CD14-positive monocyte (primary cell): ENCODE measurements around the gene ZNF880. TPM values are rescaled to one million over a fixed set of nuclear protein-coding genes. Genes with fewer than 3 reads are reported as not detected.
A peak's percentile ranks its signal among the peaks of the same experiment; 100 is the strongest.

Experiments
- DNase-seq, 3 donors: peaks; one replicate each; pipeline ENCODE4 v3.0.0-alpha.2; 2011 to 2022
- H2AFZ ChIP-seq: 2 replicates; pipeline ENCODE4 v1.6.0; 2012; ENCODE audit warnings: mild to moderate bottlenecking, low read depth, low read length, inconsistent platforms; ENCODE audit not compliant: insufficient read depth, poor library complexity, severe bottlenecking
- H3K27ac ChIP-seq, 2 donors: 1 replicate in 1 of 2; 2 replicates in 1 of 2; pipeline ENCODE4 v1.5.1; 2012 to 2013; ENCODE audit warnings: low read length in 2 of 2, control low read depth in 1 of 2, inconsistent platforms in 1 of 2, low read depth in 1 of 2, mild to moderate bottlenecking in 1 of 2
- H3K27me3 ChIP-seq, 2 donors: one replicate each; pipeline versions ENCODE4 v1.6.0 to v1.6.1; 2011 to 2013; ENCODE audit warnings: low read length in 2 of 2; ENCODE audit not compliant: control insufficient read depth in 2 of 2, insufficient read depth in 2 of 2
- H3K36me3 ChIP-seq, 2 donors: replicated peaks in 1 of 2; 1 replicate in 1 of 2; 2 replicates in 1 of 2; pipeline versions ENCODE4 v1.5.1 to v1.6.1; 2012 to 2013; ENCODE audit warnings: low read length in 2 of 2, control low read depth in 1 of 2, inconsistent platforms in 1 of 2, mild to moderate bottlenecking in 1 of 2; ENCODE audit not compliant: insufficient read depth in 2 of 2, control insufficient read depth in 1 of 2
- H3K4me1 ChIP-seq, 2 donors: 1 replicate in 1 of 2; 2 replicates in 1 of 2; pipeline versions ENCODE4 v1.5.1 to v1.6.1; 2012 to 2013; ENCODE audit warnings: low read length in 2 of 2, control low read depth in 1 of 2, inconsistent platforms in 1 of 2, mild to moderate bottlenecking in 1 of 2, moderate library complexity in 1 of 2; ENCODE audit not compliant: insufficient read depth in 2 of 2, control insufficient read depth in 1 of 2
- H3K4me2 ChIP-seq: replicated peaks from 2 replicates; pipeline ENCODE3; 2012; ENCODE audit warnings: low read length, moderate library complexity, mild to moderate bottlenecking; ENCODE audit not compliant: poor library complexity, severe bottlenecking; ENCODE audit errors: extremely low read depth
- H3K4me3 ChIP-seq, 3 experiments: fragments of 200-600 bp in 1 of 3; sonication (generic) in 1 of 3; replicated peaks in 1 of 3; 1 replicate in 2 of 3; 2 replicates in 1 of 3; pipeline ENCODE4 v1.5.1; 2011 to 2013; ENCODE audit warnings: low read length in 3 of 3, mild to moderate bottlenecking in 3 of 3, control low read depth in 2 of 3, low read depth in 2 of 3, inconsistent platforms in 1 of 3, moderate library complexity in 1 of 3
- H3K79me2 ChIP-seq: 2 replicates; pipeline ENCODE4 v1.6.0; 2012; ENCODE audit warnings: mild to moderate bottlenecking, control low read depth, inconsistent platforms, low read length, moderate library complexity; ENCODE audit not compliant: insufficient read depth
- H3K9ac ChIP-seq: 2 replicates; pipeline ENCODE4 v1.6.0; 2017; ENCODE audit warnings: low read length, mild to moderate bottlenecking; ENCODE audit not compliant: insufficient read depth, poor library complexity, severe bottlenecking
- H3K9me3 ChIP-seq, 2 donors: replicated peaks in 1 of 2; 1 replicate in 1 of 2; 2 replicates in 1 of 2; pipeline versions ENCODE4 v1.5.1 to v1.6.1; 2012 to 2013; ENCODE audit warnings: low read length in 2 of 2, control low read depth in 1 of 2; ENCODE audit not compliant: control insufficient read depth in 1 of 2, insufficient read depth in 1 of 2
- H4K20me1 ChIP-seq: 2 replicates; pipeline ENCODE4 v1.6.0; 2012; ENCODE audit warnings: mild to moderate bottlenecking, low read length, control low read depth, moderate library complexity; ENCODE audit not compliant: insufficient read depth
- H3K27ac Mint-ChIP-seq, 7 donors: one replicate each; pipeline ENCODE4 v1.8.0; 2020; ENCODE audit warnings: mild to moderate bottlenecking in 7 of 7, mixed read lengths in 7 of 7, moderate library complexity in 6 of 7, inconsistent platforms in 2 of 7
- H3K27me3 Mint-ChIP-seq, 3 donors: one replicate each; pipeline ENCODE4 v1.8.0; 2021 to 2022; ENCODE audit warnings: low read depth in 3 of 3, mild to moderate bottlenecking in 3 of 3, mixed read lengths in 3 of 3, moderate library complexity in 3 of 3, inconsistent platforms in 1 of 3
- H3K36me3 Mint-ChIP-seq, 2 donors: one replicate each; pipeline ENCODE4 v1.8.0; 2020; ENCODE audit warnings: mixed read lengths in 2 of 2, inconsistent platforms in 1 of 2, mild to moderate bottlenecking in 1 of 2
- H3K4me1 Mint-ChIP-seq: one replicate; pipeline ENCODE4 v1.8.0; 2020; ENCODE audit warnings: mild to moderate bottlenecking, mixed read lengths
- H3K4me3 Mint-ChIP-seq, 2 donors: one replicate each; pipeline ENCODE4 v1.8.0; 2020; ENCODE audit warnings: mild to moderate bottlenecking in 2 of 2, mixed read lengths in 2 of 2, moderate library complexity in 1 of 2
- H3K9me3 Mint-ChIP-seq, 7 donors: one replicate each; pipeline ENCODE4 v1.8.0; 2020 to 2022; ENCODE audit warnings: mixed read lengths in 7 of 7, mild to moderate bottlenecking in 6 of 7, moderate library complexity in 6 of 7, inconsistent platforms in 2 of 7
- WGBS: methylation state at CpG from one replicate; pipeline ENCODE4 v1.1.5; 2013; ENCODE audit warnings: missing lambda C conversion rate; ENCODE audit not compliant: insufficient coverage; 5-methylcytosine and 5-hydroxymethylcytosine counted together
- intact Hi-C, 2 donors: fragments of 100-400 bp; cut with micrococcal nuclease; formaldehyde crosslinking; loops; one replicate each; pipeline versions ENCODE4 v1.15.0 to v1.15.1; 2023
- polyA plus RNA-seq, 3 donors: library from polyadenylated mRNA; depleted of rRNA in 1 of 3; unstranded in 2 of 3; stranded (reverse) in 1 of 3; fragments of 300-500 nt in 2 of 3; fragments of >200 nt in 1 of 3; fragmentation: Illumina TruSeq in 2 of 3; gene quantifications; 1 replicate in 2 of 3; 2 replicates in 1 of 3; pipeline ENCODE4 v1.2.3, GENCODE V29; 2012 to 2021
- TF ChIP-seq, protein P1 (sequence below): fragments of 200-600 bp; IDR thresholded peaks from one replicate; pipeline ENCODE4 v1.8.0; 2022; ENCODE audit warnings: antibody characterized with exemption, mild to moderate bottlenecking

Gene ZNF880
- polyA plus RNA-seq, 3 donors, result 4.5 to 8.5 (median 5.5) TPM

DNA sequence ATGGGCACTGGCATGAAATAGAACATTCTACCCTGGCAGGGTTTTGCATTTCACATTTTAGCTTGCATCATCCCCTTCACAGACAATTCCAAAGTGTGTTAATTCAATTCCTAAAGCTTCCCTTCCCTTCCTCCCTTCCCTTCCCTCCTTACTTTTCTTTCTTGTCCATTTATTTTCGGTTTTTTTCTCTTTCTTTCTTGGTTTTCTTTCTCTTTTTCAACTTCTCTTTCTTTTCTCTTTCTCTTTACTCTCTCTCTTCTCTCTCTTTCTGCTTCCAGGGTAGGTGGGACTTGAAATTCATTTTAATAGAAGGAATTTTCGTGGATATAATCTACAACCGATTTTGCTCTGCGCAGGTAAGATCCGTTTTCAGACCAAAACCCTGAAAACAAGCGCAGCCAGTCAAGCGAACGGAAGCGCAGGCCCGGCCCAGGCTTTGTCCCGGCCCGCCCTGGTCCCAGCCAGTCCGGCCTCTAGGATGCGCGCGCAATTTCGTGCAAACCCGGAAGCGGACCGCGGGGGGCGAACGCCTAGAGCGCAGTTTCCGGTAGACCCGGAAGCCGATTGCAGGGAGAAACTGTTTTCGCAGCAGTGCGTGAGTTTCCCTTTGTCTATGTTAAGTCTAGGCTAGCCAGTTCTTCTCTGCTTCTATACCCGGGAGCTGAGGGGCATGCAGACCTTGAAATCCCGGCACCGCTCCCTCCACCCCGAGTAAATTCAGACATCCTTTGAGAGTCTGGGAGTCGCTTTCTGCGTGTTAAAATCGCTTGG is 27.8 kb downstream of the ZNF880 start, which contains the start of gene ZNF528:
TSS of gene ZNF528 (plus strand) at position 540 of the 771 bp plus-strand sequence. CDS start 4,165 bp downstream, outside the sequence.
- H3K9ac ChIP-seq, result peak within 1 kb of the TSS; percentile 71
- WGBS, result under 1% methylated on average over 35 of the region's 36 CpGs
- H3K9me3 ChIP-seq, result peaks cover 75 to 88% of the 10 kb centered on the region in 2 donors
- peak within 1 kb of the TSS; percentile 86 to 94 for H3K4me3 Mint-ChIP-seq
- H3K27me3 ChIP-seq, result no peaks in the 10 kb centered on the region
- H3K36me3 Mint-ChIP-seq, result peaks cover 38 to 40% of the 10 kb centered on the region in 2 donors
- H3K27ac ChIP-seq, result peak within 1 kb of the TSS; percentile 59 to 81
- peak within 1 kb of the TSS; percentile 74 to 80 (median 74) for H3K4me3 ChIP-seq
- intact Hi-C loops, result no loop called here
- H3K36me3 ChIP-seq, result peaks cover 4 to 9% of the 10 kb centered on the region in 2 donors
- no peaks in the 10 kb centered on the region for H4K20me1 ChIP-seq
- DNase-seq, result peak; percentile 83 to 87 (median 86)
- H3K4me2 ChIP-seq, result peak within 1 kb of the TSS; percentile 83
- H3K27ac Mint-ChIP-seq, result peak within 1 kb of the TSS; percentile 66 to 90 (median 79)
- H3K9me3 Mint-ChIP-seq, result peaks cover 58 to 96% (median 94%) of the 10 kb centered on the region in 7 donors
- H2AFZ ChIP-seq, result peak within 1 kb of the TSS; percentile 82
- peaks cover 0 to 2% (median 0%) of the 10 kb centered on the region in 3 donors for H3K27me3 Mint-ChIP-seq
- H3K4me1 ChIP-seq, result peaks cover 13 to 16% of the 10 kb centered on the region in 2 donors
- H3K79me2 ChIP-seq, result no peaks in the 10 kb centered on the region
- TF ChIP-seq, protein P1, sequence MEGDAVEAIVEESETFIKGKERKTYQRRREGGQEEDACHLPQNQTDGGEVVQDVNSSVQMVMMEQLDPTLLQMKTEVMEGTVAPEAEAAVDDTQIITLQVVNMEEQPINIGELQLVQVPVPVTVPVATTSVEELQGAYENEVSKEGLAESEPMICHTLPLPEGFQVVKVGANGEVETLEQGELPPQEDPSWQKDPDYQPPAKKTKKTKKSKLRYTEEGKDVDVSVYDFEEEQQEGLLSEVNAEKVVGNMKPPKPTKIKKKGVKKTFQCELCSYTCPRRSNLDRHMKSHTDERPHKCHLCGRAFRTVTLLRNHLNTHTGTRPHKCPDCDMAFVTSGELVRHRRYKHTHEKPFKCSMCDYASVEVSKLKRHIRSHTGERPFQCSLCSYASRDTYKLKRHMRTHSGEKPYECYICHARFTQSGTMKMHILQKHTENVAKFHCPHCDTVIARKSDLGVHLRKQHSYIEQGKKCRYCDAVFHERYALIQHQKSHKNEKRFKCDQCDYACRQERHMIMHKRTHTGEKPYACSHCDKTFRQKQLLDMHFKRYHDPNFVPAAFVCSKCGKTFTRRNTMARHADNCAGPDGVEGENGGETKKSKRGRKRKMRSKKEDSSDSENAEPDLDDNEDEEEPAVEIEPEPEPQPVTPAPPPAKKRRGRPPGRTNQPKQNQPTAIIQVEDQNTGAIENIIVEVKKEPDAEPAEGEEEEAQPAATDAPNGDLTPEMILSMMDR, result no peak
- peaks cover 15% of the 10 kb centered on the region for H3K4me1 Mint-ChIP-seq

DNA sequence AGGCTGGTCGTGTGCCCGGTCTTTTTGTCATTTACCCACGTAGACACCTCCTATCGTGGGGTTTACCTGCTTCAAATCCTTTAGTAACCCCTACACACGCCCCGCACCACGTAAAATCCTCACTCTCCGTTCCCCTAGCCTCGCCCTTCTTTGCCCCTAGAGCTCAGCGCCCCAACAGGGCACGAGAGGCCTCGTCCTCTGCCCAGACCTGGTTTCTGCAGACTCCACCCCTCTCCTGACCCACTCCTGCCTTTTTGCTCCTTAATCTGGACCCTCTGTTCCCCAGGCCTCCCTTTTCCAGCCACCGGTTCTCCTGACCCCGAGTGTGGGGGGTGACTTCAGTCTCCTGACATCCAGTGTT is 28.3 kb downstream of the ZNF880 start:
- WGBS, result 6% methylated on average over 12 of the region's 14 CpGs
- H3K36me3 Mint-ChIP-seq, result peaks cover 38 to 40% of the 10 kb centered on the region in 2 donors
- peak overlapping the region; percentile 82 for H2AFZ ChIP-seq
- peak overlapping the region; percentile 74 to 80 (median 74) for H3K4me3 ChIP-seq
- H3K4me1 Mint-ChIP-seq, result peaks cover 15% of the 10 kb centered on the region
- H3K4me2 ChIP-seq, result peak overlapping the region; percentile 83
- H3K9ac ChIP-seq, result peak overlapping the region; percentile 71
- H3K27ac ChIP-seq, result peak overlapping the region; percentile 59 to 81
- H3K79me2 ChIP-seq, result no peaks in the 10 kb centered on the region
- peaks cover 74 to 90% of the 10 kb centered on the region in 2 donors for H3K9me3 ChIP-seq
- peaks cover 0 to under 1% (median 0%) of the 10 kb centered on the region in 3 donors for H3K27me3 Mint-ChIP-seq
- H4K20me1 ChIP-seq, result no peaks in the 10 kb centered on the region
- no peaks in the 10 kb centered on the region for H3K27me3 ChIP-seq
- TF ChIP-seq, protein P1, result no peak
- H3K4me1 ChIP-seq, result peaks cover 13 to 16% of the 10 kb centered on the region in 2 donors
- DNase-seq, result peak; percentile 2 to 14 (median 2)
- intact Hi-C loops, result no loop called here
- H3K27ac Mint-ChIP-seq, result peak overlapping the region; percentile 66 to 90 (median 79)
- H3K9me3 Mint-ChIP-seq, result peaks cover 56 to 92% (median 89%) of the 10 kb centered on the region in 7 donors
- peak overlapping the region; percentile 86 to 94 for H3K4me3 Mint-ChIP-seq
- H3K36me3 ChIP-seq, result peaks cover 4 to 13% of the 10 kb centered on the region in 2 donors
